HG03457 (cell line): ENCODE data around the gene TCN1.
"Not testable (repeated sequence)": the region's sequence is repeated elsewhere in the genome, so short reads cannot be mapped to it uniquely, and the experiment has no call there.

Experiments
- ATAC-seq: cut with Tn5 transposase; IDR thresholded peaks from one replicate; pipeline ENCODE4 v1.9.1; 2021; ENCODE audit warnings: moderate number of reproducible peaks; ENCODE audit not compliant: unreplicated experiment

TCN1 gene, protein sequence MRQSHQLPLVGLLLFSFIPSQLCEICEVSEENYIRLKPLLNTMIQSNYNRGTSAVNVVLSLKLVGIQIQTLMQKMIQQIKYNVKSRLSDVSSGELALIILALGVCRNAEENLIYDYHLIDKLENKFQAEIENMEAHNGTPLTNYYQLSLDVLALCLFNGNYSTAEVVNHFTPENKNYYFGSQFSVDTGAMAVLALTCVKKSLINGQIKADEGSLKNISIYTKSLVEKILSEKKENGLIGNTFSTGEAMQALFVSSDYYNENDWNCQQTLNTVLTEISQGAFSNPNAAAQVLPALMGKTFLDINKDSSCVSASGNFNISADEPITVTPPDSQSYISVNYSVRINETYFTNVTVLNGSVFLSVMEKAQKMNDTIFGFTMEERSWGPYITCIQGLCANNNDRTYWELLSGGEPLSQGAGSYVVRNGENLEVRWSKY

DNA sequence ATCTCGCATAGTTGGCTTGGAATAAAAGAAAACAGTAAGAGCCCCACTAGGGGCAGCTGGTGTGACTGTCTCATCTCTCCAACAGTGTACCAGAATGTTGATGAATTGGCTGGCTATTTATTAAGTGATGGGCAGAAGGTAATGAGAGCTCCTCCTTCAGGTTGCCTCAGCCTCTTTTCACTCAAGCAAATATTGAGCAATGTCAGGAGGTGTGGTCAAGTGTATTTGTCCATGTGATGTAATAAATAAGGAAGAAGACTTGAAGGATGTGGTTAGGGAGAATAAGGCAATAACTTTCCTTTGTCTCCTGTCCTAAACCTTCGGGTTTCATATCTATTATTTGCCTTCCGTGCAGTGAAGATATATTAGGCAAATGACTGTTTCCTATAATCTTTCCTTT is at the start of gene TCN1:
TCN1 (minus strand) TSS at position 91 of the 400 bp plus-strand sequence; CDS start at position 74, 17 bp downstream.
- ATAC-seq: no peak

DNA sequence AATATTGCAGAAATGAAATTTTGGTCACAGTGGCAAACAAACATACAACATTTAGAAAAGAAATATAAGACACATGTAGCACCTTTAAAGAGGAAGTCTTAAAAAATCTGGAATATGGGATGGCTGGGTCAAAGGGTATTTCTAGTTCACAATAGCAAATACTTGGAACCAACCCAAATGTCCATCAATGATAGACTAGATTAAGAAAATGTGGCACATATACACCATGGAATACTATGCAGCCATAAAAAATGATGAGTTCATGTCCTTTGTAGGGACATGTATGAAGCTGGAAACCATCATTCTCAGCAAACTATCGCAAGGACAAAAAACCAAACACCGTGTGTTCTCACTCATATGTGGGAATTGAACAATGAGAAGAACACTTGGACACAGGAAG is 37.3 kb upstream of the TCN1 start:
- ATAC-seq: not testable (repeated sequence)

DNA sequence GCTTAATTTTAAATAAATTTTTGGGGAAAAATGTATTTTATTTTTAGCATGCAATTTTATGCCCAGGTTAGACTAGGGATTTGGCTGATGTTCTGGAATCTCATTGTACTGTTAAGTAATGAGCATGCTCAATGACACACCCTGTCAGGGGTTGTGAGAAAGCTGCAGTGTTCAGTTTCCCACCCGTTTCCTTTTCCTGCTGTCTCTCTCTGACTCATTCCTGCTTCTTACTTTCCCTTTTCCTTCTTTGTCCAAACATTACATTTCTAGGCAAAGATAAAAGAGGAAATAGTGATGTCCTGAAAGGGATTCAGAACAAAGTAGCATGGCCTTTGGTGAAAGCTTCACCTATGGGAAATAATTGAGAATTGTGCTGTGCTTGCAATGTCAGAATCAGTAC is 35.0 kb upstream of the TCN1 start:
- ATAC-seq: no peak

DNA sequence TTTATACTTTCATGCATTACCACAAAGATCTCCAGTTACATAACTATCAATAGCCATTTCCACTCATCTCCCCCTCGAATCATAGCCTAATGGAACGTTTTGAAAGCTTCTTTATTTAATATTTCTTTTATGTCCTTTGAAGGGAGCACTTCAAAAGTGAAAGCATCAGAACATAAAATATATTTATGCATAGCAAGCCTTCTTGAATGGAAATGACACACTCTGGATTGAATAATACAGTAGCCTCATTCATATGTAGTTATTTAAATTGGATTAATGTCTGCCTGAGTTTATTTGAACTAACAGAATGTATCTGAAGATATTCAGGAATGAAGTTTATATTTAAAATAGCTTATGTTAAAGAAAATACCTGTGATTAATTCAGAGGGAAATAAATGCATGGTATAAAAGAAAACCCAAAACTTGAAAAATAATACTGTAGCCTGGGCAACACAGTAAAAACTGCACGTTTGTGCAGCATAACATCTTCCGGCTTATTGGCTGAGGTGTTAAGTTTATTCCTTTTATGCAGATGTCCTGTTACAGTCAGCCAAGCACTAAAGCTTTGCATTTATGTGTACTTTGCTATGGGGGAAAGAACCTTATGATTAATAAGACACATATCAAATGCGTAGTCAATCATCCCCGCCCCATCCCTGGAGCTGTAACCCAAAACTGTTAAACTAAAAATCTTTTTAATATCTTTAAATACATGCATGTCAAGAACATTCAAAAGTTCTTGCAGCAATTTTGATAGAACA is 34.3 kb upstream of the TCN1 start:
- no peak for ATAC-seq

DNA sequence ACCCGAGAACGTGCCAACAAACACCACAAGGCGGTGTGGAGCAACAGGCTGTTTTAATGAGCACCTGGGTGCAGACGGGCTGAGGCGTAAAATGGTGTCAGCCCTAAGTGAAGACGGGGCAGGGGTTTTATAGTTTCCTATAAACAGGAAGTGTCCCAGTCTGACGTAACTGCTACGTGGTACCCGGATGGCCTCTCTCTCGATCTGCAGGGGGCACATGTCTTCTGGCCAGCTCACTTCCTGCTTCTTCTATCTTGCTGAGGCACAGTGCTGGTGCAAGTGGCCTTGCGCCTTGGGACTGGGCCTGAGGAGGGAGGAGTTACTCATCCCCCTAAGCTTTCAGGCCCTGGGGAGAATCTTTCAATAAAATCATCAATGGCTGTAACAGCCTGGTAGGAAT is 33.2 kb upstream of the TCN1 start:
- ATAC-seq: no peak

DNA sequence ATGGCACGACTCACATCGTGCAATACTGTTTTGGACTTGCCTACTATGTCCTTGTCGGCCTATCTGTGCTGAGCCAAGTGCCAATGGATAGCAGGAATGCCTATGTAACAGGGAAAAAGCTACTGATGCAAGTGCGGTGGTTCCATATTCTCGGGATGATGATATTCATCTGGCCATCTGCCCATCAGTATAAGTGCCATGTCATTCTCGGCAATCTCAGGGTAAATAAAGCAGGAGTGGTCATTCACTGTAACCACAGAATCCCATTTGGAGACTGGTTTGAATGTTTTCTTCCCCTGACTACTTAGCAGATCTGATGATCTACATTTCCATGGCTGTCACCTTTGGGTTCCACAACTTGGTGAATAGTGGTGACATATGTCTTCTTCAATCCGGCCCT is 32.4 kb upstream of the TCN1 start:
- ATAC-seq: no peak

DNA sequence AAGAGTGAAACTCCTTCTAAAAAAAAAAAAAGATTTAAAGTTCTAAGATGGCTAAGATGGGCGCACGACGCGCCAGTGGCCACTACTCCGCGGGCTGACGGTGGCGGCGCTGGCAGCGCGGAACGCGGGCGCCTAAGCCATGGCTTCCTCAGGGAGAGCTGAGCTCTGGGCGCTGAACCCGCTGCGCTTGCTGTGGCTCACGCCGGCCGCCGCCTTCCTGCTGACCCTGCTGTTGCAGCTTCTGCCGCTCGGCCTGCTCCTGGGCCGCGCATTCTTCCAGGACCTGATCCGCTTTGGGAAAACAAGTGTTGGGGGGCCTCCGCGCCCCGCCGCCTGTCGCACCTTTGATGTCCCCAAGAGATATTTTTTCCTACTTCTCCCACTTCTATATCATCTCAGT is 31.8 kb upstream of the TCN1 start:
- no peak for ATAC-seq

DNA sequence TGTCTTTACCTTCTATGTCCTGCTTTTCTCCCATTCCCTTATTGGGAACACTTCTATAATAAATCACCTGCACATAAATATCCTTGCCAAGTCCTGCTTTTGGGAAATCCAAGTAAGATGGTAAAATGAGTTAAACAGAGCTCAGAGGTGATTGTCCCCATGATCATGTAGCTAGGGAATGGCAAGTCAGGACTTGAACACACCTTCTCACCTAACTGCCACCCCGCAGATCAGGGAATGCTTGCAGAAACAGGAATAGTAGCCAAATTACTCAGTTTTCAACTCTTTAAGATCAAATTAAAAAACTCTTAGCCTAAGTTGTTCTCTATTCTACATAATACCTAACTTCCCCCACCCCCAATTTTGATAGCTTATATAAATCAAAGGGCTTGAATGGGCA is 28.3 kb upstream of the TCN1 start:
- no peak for ATAC-seq

DNA sequence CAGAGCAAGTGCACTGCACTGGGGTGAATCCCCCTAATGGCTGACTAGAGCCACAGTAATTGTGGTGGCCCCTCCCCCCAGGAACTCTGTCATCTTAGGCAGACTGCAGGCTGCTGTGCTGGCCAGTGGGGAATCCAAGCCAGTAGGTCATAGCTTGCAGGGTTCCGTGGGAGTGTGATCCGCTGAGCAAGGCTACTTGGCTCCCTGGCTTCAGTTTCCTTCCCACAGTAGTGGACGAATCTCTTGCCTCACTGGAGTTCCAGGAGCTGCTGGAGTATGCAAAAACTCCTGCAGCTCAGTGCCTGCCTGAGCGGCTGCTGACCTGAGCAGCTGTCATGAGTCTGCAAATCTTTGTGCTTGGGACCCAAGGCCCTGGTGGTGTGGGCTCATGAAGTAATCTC is 25.5 kb upstream of the TCN1 start:
- ATAC-seq: no peak

DNA sequence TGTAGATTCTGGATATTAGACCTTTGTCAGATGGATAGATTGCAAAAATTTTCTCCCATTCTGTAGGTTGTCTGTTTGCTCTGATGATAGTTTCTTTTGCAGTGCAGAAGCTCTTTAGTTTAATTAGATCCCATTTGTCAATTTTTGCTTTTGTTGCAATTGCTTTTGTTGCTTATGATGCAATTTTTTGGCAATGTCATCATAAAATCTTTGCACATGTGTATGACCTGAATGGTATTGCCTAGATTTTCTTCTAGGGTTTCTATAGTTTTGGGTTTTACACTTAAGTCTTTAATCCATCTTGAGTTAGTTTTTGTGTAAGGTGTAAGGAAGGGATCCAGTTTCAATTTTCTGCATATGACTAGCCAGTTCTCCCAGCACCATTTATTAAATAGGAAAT is 20.9 kb upstream of the TCN1 start:
- not testable (repeated sequence) for ATAC-seq

DNA sequence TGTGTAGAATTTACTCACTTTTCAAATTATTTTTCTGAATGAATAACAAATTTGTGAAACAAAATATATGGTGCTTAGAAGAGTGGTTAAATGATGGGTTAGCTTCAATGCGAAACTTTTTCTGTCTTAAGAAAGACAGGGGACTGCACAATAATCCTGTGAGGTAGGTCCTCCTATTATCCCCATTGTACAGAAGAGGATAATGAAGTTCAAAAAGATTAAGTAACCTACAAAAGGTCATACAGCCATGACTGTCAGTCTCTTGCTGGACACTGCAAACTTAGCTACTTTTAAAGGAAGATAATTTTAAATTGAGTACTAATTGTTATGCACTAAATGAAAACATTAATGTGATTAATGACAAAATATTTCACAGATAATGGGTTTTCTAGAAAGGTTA is 17.3 kb upstream of the TCN1 start:
- ATAC-seq: no peak

DNA sequence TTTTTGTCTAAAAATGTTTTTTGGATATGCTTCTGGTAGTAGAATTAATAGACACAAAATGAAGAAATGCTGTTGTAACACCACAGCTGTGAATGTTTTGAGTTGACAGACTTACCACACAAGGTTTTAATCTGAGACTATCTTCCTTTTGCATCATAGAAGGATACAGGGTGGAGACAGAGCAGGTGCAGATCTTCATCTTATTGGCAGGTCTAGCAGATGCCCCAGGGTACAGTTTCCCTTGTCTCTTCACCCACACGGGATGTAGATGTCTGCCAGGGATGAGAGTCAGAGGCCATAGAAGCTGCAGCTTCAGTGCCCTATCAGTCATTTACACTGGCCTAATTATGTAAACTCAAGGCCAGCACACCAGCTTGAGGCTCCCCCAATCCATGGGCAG is 13.3 kb upstream of the TCN1 start:
- ATAC-seq: no peak

DNA sequence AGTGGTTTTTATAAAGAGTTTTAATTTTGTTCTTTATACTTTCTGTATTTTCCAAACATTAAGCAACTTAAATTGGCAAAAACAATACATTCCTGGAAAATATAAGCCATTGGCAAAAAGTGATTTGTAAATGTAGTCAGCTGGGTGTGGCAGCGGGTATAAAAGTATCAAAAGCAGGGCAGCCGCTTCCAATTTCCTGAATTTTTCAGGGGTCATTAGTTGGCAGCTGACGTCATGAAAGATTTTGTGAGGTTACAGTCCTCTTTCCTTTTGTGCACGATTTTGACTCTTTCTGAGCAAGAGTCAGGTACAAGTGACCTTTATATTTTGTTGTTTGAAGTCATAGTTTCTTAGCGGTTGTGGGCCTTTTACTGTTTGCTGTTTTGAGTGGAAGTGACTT is 12.3 kb upstream of the TCN1 start, which contains the start of gene OOSP3:
OOSP3 (plus strand) TSS at position 208 of the 400 bp plus-strand sequence; CDS start at position 235, 27 bp downstream.
- no peak for ATAC-seq

DNA sequence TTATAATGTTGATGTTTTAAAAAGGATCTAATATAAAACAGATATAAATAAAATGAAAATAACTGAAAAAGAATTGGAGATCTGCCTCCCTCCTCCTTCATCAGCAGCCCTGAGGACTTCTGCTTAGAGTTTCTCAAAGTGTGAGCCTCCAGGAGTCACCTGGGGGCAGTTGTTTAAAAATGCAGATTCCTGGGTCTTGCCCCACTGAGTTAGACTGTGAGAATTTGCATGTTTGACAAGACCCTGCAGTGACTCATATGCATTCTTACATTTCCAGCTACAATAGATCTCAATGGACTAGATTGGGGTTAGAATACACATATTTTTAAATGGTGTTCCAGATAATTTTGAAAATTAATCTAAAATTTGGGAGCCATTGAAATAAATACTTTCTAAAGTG is 11.5 kb upstream of the TCN1 start:
- no peak for ATAC-seq

DNA sequence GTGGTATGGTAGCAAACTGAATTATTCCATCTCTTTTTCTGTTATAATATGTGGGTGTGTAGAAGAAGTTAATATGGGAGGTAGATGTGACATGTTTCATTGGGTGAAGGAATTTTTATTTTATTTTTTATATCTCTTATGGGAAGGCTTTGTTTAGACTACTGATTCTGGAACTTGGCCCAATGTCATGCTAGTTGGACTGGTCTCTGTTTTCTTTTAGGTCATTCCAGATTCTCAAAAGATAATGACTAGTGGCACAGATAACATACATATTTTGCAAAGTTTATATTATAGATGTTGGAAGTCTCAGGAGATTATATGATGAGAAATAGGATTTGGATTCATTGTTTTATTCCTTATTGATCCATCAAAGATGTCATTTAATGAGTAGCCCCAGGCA is 11.0 kb upstream of the TCN1 start:
- ATAC-seq: no peak

DNA sequence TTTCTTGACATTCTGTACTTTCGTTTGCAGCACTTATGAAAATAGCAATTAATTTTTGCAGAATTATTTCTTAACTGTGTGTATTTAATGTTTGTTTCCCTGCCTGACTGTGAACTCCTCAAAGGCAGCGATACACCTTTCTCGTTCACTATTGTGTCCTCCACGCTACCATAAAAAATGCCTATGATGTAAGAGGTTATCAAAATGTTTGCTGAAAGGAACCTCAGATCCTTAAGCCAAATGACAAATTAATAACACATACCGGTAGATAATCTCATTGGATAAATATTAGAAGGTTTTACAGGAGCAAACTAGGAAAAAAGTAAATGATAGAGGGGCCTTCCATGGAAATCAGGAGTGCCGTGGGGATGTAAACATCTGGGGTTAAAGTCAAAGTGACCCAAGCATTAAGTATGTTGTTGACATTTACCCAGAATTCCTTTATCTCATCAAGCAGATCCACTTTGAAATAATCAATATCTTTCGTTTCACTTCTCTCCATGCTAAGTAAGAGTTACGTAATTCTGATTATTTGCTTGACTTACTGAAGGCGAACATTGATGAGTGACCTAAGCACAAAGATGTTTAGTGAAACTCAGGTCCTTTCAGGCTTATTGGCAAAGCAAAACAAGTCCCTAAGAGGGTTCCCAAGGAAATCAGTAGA is 9.7 kb upstream of the TCN1 start:
- ATAC-seq: no peak

DNA sequence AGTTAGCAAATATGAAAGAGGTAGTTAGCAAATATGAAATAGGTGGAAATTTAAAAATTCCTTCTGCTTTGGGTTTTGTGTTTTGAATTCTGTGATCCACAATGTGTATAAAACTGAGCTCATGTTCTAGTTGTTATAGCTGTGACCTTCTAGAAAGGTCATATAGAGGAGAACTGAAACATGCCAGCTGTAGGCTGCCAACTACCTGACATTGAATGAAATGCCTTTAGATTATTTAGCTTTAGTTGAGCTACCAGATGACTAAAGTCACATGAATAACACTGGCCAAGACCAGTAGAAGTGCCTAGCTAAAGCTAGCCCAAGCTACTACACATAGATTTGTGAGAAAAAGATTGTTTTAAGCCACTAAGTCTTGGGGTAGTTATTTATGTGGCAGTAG is 5.8 kb upstream of the TCN1 start:
- ATAC-seq: no peak

DNA sequence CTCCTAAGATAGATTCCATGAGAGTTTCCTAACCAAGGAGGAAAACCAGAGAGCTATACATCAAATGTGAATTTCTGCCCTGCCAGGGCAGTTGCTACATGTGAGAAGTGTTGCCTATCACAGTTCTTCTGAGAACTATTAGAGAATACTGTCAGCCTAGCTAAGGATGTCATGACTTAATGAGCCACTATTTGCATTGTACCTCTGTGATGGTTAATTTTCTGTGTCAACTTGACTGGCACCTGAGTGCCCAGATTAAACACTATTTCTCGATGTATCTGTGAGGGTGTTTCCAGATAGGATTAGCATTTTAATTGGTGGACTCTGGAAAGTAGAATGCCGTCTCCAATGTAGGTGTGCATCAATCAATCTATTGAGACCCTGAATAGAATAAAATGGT is 1.7 kb upstream of the TCN1 start:
- no peak for ATAC-seq

DNA sequence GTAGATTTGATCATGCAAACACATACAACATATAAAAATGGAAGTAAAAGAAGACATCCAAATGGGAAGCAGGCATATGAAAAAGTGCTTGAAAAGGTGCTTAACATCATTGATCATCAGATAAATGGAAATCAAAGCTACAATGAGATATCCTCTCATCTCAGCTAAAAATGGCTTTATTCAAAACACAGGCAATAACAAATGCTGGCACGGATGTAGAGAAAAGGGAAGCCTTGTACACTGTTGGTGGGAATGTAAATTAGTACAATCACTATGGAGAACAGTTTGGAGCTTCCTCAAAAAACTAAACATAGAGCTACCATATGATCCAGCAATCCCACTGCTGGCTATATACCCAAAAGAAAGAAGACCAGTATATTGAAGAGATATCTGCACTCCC is 549 bp upstream of the TCN1 start:
- no peak for ATAC-seq

DNA sequence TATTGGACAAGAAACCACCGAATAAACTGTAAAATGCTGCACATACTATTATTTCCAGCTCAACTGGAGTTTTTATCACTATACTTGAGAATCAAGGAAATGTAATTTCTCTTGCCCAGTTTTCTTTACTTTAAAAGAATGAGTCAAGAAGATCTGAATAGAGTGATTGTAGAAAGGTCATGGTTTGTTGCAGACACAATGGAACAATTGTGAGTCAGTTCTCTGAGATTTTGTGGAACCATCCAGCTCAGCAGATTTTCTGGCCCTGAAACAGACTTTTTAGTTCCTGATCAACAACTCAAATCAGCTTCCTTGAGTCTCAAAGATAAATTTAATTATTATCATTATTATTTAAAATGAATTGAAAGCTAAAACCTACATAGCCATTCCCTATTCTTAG is 1.3 kb downstream of the TCN1 start:
- ATAC-seq: no peak

DNA sequence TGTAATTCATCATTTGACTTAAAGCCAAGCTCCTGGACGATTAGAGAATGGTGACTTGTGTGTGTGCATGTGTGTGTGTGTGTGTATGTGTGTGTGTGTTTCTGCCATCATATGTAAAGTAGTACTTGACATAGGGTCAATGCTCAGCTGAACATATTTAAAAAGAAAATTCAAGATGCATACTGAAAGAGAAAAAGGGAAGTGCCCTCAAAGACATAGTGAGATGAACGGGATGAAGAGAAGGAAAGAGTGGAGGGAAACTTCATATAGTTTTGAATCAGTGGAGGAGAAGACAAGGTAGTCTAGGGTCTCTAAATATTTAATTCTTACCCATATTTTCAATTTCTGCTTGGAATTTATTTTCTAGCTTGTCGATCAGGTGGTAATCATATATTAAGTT is 4.0 kb downstream of the TCN1 start:
- no peak for ATAC-seq

DNA sequence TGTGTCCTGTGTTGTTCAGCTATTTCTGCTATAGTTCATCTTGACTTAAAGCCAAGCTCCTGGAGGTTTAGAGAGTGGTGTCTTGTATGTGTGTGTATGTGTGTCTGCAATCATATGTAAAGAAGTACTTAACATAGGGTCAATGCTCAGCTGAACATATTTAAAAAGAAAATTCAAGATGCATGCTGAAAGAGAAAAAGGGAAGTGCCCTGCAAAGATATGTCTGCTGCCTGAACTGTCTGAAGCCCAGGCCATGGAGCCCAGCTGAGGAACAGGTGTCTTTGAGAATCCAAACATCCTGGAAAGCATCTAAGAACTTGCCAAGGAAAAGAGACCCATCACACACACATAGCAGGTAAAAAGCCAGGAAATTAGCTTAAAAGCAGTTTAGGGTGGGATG is 6.6 kb downstream of the TCN1 start:
- ATAC-seq: no peak
